ENCODE measurements around the gene NTF3.

DNA sequence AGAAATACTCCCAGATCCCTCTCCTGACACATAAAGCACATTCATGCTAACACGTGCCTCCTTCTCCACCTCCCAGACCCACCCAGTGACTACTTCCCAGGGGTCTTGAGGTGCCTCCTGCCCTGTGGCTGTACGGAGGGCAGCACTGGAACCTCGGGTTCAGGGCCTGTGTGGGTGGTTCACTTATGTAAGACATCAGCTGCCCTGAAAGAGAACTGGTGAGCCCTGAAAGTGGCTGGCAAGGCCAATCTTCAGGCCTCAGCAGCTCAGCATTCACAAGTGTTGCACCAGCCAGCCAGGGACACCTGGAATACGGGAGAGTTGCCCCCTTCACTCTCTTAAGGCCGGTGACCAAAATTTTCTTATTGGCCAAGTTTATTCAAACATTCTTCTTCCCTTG is 38.9 kb upstream of the NTF3 start:
- no peak for TF ChIP-seq SIN3A (IDR thresholded peaks at IDR 0.05; ENCODE audit: borderline replicate concordance, insufficient read depth, low read depth, low read length)
- TF ChIP-seq, protein P1, sequence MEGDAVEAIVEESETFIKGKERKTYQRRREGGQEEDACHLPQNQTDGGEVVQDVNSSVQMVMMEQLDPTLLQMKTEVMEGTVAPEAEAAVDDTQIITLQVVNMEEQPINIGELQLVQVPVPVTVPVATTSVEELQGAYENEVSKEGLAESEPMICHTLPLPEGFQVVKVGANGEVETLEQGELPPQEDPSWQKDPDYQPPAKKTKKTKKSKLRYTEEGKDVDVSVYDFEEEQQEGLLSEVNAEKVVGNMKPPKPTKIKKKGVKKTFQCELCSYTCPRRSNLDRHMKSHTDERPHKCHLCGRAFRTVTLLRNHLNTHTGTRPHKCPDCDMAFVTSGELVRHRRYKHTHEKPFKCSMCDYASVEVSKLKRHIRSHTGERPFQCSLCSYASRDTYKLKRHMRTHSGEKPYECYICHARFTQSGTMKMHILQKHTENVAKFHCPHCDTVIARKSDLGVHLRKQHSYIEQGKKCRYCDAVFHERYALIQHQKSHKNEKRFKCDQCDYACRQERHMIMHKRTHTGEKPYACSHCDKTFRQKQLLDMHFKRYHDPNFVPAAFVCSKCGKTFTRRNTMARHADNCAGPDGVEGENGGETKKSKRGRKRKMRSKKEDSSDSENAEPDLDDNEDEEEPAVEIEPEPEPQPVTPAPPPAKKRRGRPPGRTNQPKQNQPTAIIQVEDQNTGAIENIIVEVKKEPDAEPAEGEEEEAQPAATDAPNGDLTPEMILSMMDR (IDR thresholded peaks at IDR 0.05): no peak
- TF ChIP-seq POLR2AphosphoS5 (IDR thresholded peaks at IDR 0.05; ENCODE audit: low read depth, low read length): no peak
- TF ChIP-seq, protein P2, sequence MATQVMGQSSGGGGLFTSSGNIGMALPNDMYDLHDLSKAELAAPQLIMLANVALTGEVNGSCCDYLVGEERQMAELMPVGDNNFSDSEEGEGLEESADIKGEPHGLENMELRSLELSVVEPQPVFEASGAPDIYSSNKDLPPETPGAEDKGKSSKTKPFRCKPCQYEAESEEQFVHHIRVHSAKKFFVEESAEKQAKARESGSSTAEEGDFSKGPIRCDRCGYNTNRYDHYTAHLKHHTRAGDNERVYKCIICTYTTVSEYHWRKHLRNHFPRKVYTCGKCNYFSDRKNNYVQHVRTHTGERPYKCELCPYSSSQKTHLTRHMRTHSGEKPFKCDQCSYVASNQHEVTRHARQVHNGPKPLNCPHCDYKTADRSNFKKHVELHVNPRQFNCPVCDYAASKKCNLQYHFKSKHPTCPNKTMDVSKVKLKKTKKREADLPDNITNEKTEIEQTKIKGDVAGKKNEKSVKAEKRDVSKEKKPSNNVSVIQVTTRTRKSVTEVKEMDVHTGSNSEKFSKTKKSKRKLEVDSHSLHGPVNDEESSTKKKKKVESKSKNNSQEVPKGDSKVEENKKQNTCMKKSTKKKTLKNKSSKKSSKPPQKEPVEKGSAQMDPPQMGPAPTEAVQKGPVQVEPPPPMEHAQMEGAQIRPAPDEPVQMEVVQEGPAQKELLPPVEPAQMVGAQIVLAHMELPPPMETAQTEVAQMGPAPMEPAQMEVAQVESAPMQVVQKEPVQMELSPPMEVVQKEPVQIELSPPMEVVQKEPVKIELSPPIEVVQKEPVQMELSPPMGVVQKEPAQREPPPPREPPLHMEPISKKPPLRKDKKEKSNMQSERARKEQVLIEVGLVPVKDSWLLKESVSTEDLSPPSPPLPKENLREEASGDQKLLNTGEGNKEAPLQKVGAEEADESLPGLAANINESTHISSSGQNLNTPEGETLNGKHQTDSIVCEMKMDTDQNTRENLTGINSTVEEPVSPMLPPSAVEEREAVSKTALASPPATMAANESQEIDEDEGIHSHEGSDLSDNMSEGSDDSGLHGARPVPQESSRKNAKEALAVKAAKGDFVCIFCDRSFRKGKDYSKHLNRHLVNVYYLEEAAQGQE (IDR thresholded peaks at IDR 0.05; ENCODE audit: insufficient read depth in 1 of 2, low read depth in 2 of 2, low read length in 1 of 2): no peak

Measured in Panc1 (cell line).